Measurements from ENCODE around the gene CCDC148.

The CCDC148 gene

DNA sequence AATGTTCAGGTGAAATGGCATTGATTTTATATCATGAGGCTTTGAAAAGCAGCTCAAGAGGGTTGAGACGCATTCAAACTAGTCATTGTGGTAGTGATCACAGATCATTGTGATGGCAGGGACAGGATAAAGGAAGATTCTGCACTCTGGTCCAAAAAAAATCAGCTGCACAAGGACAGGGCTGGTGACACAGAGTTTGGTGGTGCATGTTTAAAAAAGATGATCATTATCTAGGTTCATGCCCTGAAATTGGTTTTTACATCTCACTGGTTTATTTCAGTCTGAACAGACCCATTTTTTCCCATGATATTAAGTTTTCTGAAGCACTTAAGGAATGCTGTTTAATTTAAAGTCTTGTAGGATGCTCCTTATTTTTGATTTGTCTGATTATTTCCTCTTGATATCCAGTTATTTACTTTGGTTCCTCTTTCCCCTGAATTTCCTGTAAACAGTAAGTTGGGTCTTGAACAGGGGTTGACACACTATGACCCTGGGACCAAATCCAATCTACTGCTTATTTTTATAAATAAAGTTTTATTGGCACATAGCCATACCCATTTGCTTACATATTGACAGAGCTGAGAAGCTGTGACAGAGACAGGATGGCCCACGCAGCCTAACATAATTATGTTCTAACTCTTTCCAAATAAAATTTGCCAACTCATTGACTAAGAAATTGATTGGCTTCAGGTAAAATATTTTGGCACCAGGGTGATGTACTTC lies 256.5 kb downstream of the CCDC148 start:
- Histone ChIP-seq H3K4me1 (ENCODE audit: insufficient read depth, low read length) (no peaks in the 10 kb centered on the region), H3K9me3 (ENCODE audit: insufficient read depth, low read depth, low read length) (no peaks in the 10 kb centered on the region), H3K27ac (ENCODE audit: low read length) (no peak overlapping the region), H3K36me3 (ENCODE audit: insufficient read depth, low read depth, low read length) (no peaks in the 10 kb centered on the region), H3K4me3 (ENCODE audit: low read length) (no peak overlapping the region), H3K27me3 (ENCODE audit: insufficient read depth, low read length) (no peaks in the 10 kb centered on the region), H3K9ac (ENCODE audit: low read depth, low read length) (no peak overlapping the region)

- H3K9ac ChIP-seq (ENCODE audit: low read depth, low read length), result no peak overlapping the region
- H3K4me3 ChIP-seq (ENCODE audit: low read length), result no peak overlapping the region
- no peak overlapping the region for H3K27ac ChIP-seq (ENCODE audit: low read length)
- no peaks in the 10 kb centered on the region for H3K4me1 ChIP-seq (ENCODE audit: insufficient read depth, low read length)
- no peaks in the 10 kb centered on the region for H3K27me3 ChIP-seq (ENCODE audit: insufficient read depth, low read length)
- H3K9me3 ChIP-seq (ENCODE audit: insufficient read depth, low read depth, low read length), result no peaks in the 10 kb centered on the region
- no peaks in the 10 kb centered on the region for H3K36me3 ChIP-seq (ENCODE audit: insufficient read depth, low read depth, low read length)
Observed at GRCh38 chr2:158197940-158198339, 258.6 kb downstream of the CCDC148 start.

- H3K27me3 ChIP-seq (ENCODE audit: insufficient read depth, low read length), result no peaks in the 10 kb centered on the region
Observed at GRCh38 chr2:158194229-158194628, 262.3 kb downstream of the CCDC148 start.

GRCh38 chr2:158192515-158193443 lies 263.8 kb downstream of the CCDC148 start:
- no peak overlapping the region for H3K4me3 ChIP-seq (ENCODE audit: low read length)
- no peaks in the 10 kb centered on the region for H3K9me3 ChIP-seq (ENCODE audit: insufficient read depth, low read depth, low read length)
- H3K4me1 ChIP-seq (ENCODE audit: insufficient read depth, low read length), result peaks cover 13% of the 10 kb centered on the region; the same call in 1 of the 2 replicates
- no peaks in the 10 kb centered on the region for H3K27me3 ChIP-seq (ENCODE audit: insufficient read depth, low read length)
- H3K36me3 ChIP-seq (ENCODE audit: insufficient read depth, low read depth, low read length), result no peaks in the 10 kb centered on the region
- no peak overlapping the region for H3K9ac ChIP-seq (ENCODE audit: low read depth, low read length)
- no peak overlapping the region for H3K27ac ChIP-seq (ENCODE audit: low read length)

More at GRCh38 chr2:158194229-158194628, 262.3 kb downstream of the CCDC148 start:
- H3K9me3 ChIP-seq (ENCODE audit: insufficient read depth, low read depth, low read length), result no peaks in the 10 kb centered on the region
- no peak overlapping the region for H3K4me3 ChIP-seq (ENCODE audit: low read length)
- peaks cover 13% of the 10 kb centered on the region; the same call in 1 of the 2 replicates for H3K4me1 ChIP-seq (ENCODE audit: insufficient read depth, low read length)
- no peaks in the 10 kb centered on the region for H3K36me3 ChIP-seq (ENCODE audit: insufficient read depth, low read depth, low read length)
- H3K9ac ChIP-seq (ENCODE audit: low read depth, low read length), result no peak overlapping the region
- H3K27ac ChIP-seq (ENCODE audit: low read length), result no peak overlapping the region

GRCh38 chr2:158191076-158191895 lies 265.3 kb downstream of the CCDC148 start:
- Histone ChIP-seq H3K36me3 (ENCODE audit: insufficient read depth, low read depth, low read length) (no peaks in the 10 kb centered on the region), H3K4me3 (ENCODE audit: low read length) (no peak overlapping the region), H3K27me3 (ENCODE audit: insufficient read depth, low read length) (no peaks in the 10 kb centered on the region), H3K4me1 (ENCODE audit: insufficient read depth, low read length) (peaks cover 13% of the 10 kb centered on the region; the same call in 1 of the 2 replicates), H3K27ac (ENCODE audit: low read length) (no peak overlapping the region), H3K9me3 (ENCODE audit: insufficient read depth, low read depth, low read length) (no peaks in the 10 kb centered on the region), H3K9ac (ENCODE audit: low read depth, low read length) (no peak overlapping the region)

DNA sequence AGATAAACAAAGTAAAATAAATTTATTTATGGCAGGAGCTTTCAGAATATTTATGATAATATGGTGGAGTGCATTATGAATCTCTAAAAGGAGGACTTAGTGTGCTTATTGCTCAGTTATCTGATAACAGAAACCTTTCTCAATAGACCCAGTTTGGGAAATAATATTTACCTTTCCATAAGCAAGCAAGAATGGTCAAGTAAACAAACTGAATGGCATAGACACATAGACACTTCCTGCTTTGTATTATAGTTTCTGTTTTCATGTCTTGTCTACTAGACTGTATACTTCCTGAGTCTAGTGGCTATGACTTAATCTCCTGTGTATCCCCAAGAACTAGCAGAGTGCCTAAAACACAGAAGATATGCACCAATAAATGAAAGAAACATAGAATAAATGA lies 267.0 kb downstream of the CCDC148 start:
- Histone ChIP-seq H3K36me3 (ENCODE audit: insufficient read depth, low read depth, low read length) (no peaks in the 10 kb centered on the region), H3K4me3 (ENCODE audit: low read length) (no peak overlapping the region), H3K9ac (ENCODE audit: low read depth, low read length) (no peak overlapping the region), H3K9me3 (ENCODE audit: insufficient read depth, low read depth, low read length) (no peaks in the 10 kb centered on the region), H3K27ac (ENCODE audit: low read length) (no peak overlapping the region), H3K27me3 (ENCODE audit: insufficient read depth, low read length) (no peaks in the 10 kb centered on the region), H3K4me1 (ENCODE audit: insufficient read depth, low read length) (peaks cover 13% of the 10 kb centered on the region; the same call in 1 of the 2 replicates)

- Histone ChIP-seq H3K9me3 (ENCODE audit: insufficient read depth, low read depth, low read length) (no peaks in the 10 kb centered on the region), H3K4me3 (ENCODE audit: low read length) (no peak overlapping the region), H3K27ac (ENCODE audit: low read length) (no peak overlapping the region), H3K9ac (ENCODE audit: low read depth, low read length) (no peak overlapping the region), H3K27me3 (ENCODE audit: insufficient read depth, low read length) (no peaks in the 10 kb centered on the region), H3K4me1 (ENCODE audit: insufficient read depth, low read length) (peaks cover 17% of the 10 kb centered on the region), H3K36me3 (ENCODE audit: insufficient read depth, low read depth, low read length) (no peaks in the 10 kb centered on the region)
Observed at GRCh38 chr2:158187908-158188307, 268.6 kb downstream of the CCDC148 start.

DNA sequence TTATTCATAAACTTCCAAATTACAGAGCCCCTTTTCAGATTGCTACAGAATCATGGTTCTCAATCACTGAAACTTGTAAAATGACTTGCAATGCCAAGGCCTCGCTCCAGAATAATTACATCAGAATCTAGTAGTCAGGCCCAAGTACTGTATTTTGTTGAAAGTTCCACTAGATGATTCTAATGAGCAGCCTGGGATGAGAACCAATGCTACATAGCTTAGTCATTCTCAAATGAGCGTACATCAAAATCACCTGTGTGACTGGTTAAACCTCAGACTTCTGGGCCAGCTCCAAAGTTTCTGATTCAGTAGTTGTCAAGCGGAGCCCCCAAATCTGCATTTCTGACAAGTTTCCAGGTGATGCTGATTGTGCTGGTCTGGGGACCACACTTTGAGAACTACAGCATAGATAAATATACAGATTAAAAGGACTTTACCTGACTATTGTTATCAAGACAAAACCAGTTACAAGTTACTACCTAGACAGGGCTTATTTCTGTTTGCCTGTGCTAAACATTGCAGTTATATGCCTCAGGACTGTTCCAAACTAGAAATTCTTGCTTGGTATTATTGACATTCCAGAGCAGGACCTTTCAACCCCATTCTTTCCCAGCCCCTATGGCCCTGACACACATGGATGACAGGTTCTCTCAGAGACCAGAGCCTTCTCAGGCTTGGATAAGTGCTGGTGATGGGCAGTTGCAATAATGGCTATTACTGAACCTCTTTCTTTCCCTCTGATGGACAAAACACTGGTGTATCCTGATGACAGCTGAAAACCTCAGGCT lies 271.8 kb downstream of the CCDC148 start:
- Histone ChIP-seq H3K4me1 (ENCODE audit: insufficient read depth, low read length) (peaks cover 4% of the 10 kb centered on the region; the same call in 1 of the 2 replicates), H3K27me3 (ENCODE audit: insufficient read depth, low read length) (no peaks in the 10 kb centered on the region), H3K4me3 (ENCODE audit: low read length) (no peak overlapping the region), H3K9me3 (ENCODE audit: insufficient read depth, low read depth, low read length) (no peaks in the 10 kb centered on the region), H3K36me3 (ENCODE audit: insufficient read depth, low read depth, low read length) (no peaks in the 10 kb centered on the region), H3K9ac (ENCODE audit: low read depth, low read length) (no peak overlapping the region), H3K27ac (ENCODE audit: low read length) (no peak overlapping the region)

DNA sequence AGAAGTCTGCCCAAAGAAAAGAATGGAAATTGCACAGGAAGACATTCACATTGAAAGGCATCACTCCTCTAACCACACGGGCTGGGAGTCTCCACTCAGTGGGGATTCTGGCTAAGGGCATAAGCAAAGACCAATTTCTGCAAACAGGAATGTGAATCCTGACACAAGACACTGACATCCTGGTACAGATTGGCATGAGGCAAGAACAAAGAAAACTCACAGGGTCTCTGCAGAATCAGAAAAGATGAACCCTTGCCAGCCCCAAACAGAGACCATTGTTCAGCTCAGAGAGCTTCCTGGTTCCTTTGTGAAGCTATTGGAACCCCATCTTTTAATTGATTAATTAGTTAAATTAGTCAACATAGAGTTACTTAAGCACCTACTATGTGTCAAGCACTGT lies 272.6 kb downstream of the CCDC148 start:
- no peaks in the 10 kb centered on the region for H3K36me3 ChIP-seq (ENCODE audit: insufficient read depth, low read depth, low read length)
- no peak overlapping the region for H3K9ac ChIP-seq (ENCODE audit: low read depth, low read length)
- no peak overlapping the region for H3K4me3 ChIP-seq (ENCODE audit: low read length)
- no peak overlapping the region for H3K27ac ChIP-seq (ENCODE audit: low read length)
- H3K27me3 ChIP-seq (ENCODE audit: insufficient read depth, low read length), result no peaks in the 10 kb centered on the region
- H3K4me1 ChIP-seq (ENCODE audit: insufficient read depth, low read length), result peaks cover 4% of the 10 kb centered on the region; the same call in 1 of the 2 replicates
- no peaks in the 10 kb centered on the region for H3K9me3 ChIP-seq (ENCODE audit: insufficient read depth, low read depth, low read length)

- H3K9ac ChIP-seq (ENCODE audit: low read depth, low read length), result no peak overlapping the region
- no peaks in the 10 kb centered on the region for H3K36me3 ChIP-seq (ENCODE audit: insufficient read depth, low read depth, low read length)
- no peaks in the 10 kb centered on the region for H3K9me3 ChIP-seq (ENCODE audit: insufficient read depth, low read depth, low read length)
- H3K27ac ChIP-seq (ENCODE audit: low read length), result no peak overlapping the region
- no peak overlapping the region for H3K4me3 ChIP-seq (ENCODE audit: low read length)
- H3K4me1 ChIP-seq (ENCODE audit: insufficient read depth, low read length), result peaks cover 4% of the 10 kb centered on the region; the same call in 1 of the 2 replicates
- H3K27me3 ChIP-seq (ENCODE audit: insufficient read depth, low read length), result no peaks in the 10 kb centered on the region
Observed at GRCh38 chr2:158182676-158183295, 273.8 kb downstream of the CCDC148 start.

Data from iPS-20b (cell line).